ENCODE measurements around the gene SCN4A. TPM values are rescaled to one million over a fixed set of nuclear protein-coding genes. Genes with fewer than 3 reads are reported as not detected.
"Not testable (repeated sequence)": the region's sequence is repeated elsewhere in the genome, so short reads cannot be mapped to it uniquely, and the experiment has no call there.

The SCN4A gene
- polyA plus RNA-seq, 4 donors, result 0.67 to 1.5 (median 1.1) TPM

DNA sequence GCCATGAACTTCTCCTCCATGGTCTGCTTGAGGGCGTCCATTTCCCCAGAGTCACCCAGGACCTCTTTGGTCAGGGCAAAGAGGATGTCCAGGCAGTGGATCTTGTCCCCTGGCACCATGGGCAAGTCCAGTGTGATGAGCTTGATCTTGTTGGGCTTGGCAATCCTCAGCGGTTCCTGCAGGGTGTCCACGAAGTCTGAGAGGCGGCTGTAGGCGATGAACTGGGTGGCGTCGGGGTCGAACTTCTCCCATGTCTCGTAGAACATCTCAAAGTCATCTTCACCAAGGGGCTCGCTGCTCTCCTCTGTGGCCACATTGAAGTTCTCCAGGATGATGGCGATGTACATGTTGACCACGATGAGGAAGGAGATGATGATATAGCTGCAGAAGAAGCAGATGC is 31.6 kb downstream of the SCN4A start:
- no peak for DNase-seq (ENCODE audit: low read depth in 4 of 4, low spot score in 3 of 4)

DNA sequence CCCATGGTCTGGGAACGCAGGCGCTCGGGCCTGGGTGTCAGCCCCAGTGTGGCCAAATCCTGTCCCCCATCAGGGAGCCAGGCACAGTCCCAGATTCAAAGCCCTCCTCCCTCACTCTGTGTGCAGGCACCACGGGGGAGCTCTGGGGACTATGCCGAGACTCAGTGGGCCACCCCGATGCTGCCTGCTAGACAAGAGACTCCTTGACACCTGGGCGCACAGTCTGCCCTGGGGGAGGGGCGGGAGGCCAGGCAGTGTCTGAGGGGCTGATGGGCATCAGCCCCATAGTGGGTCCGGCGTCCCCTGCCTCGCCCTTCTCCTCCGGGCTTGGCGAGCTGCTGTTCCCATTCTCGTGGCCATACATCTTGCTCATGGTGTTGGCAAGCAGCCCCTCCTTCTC is 32.1 kb downstream of the SCN4A start:
- no peak for DNase-seq (ENCODE audit: low read depth in 4 of 4, low spot score in 3 of 4)

DNA sequence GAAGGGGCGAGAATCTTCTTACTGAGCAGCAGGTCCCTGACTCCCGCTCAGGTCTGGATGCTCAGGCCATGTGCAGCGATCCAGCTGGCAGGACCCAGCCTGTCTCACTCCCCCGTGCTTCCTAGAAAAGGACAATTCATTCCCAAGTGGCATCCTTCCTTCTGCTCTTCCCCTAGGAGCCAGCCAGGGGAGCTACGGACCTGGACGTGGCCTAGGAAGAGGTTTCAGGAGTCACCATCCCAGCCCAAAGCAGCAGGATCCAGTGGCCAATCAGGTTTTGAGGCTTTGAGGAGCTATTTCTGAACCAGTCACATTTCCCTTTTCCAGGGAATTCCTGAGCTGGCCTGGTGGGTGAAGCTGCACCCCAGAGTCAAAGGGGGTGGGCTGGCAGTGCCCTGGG is 32.8 kb downstream of the SCN4A start:
- DNase-seq (ENCODE audit: low read depth in 4 of 4, low spot score in 3 of 4), result no peak

DNA sequence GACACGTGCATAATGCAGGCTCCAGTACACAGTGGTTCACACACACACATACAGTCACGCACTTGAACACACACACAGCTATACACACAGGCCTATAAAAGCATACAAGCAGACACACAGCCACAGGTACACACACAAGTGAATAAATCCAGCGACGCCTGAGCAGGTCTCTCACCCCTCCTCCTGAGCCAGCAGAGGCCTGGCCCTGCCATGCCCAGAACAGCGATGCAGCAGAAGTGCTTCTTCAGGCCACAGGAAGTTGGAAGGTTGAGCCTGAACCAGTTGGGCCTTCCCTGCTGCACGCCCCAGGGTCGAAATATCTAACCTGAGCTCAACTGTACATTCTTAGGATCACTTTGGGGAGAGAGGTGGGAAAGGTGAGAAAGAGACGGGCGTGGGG is 33.3 kb downstream of the SCN4A start:
- DNase-seq (ENCODE audit: low read depth in 4 of 4, low spot score in 3 of 4), result no peak

DNA sequence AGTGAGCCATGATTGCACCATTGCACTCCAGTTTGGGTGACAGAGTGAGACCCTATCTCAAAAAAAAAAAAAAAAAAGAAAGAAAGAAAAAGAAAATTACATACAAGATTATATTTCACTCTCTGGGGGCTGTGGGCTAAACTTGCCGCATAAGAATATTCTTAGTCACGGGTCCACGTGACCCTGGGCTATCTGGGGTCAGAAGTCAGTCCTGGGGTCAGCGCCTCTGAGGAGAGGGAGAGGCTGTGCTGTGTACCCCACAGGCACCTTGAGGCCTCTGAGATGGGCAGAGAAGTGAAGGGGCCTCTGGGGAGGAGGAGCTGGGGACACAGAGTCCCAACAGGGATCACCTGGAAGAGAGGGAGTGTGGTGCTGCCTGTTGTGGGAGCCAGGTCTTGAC is 34.8 kb downstream of the SCN4A start:
- DNase-seq (ENCODE audit: low read depth in 4 of 4, low spot score in 3 of 4), result no peak

DNA sequence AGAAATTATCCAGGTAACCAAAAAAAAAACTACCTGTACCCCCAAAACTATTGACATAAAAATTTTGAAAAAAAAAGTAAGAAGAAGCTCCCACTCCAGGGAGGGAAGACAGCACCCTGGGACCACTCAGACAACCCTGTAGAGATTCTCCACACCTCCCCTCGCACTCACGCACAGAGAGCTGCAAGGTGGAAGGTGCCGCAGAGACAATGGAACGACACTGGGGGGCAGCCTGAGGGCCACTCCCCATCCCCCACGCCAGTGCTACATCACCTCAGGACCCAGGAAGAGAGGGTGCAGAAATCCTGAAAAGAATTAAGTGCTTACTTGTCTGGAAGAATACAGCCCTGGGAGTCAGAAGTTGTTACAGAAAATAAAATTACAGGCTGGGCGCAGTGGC is 35.4 kb downstream of the SCN4A start:
- no peak for DNase-seq (ENCODE audit: low read depth in 4 of 4, low spot score in 3 of 4)

DNA sequence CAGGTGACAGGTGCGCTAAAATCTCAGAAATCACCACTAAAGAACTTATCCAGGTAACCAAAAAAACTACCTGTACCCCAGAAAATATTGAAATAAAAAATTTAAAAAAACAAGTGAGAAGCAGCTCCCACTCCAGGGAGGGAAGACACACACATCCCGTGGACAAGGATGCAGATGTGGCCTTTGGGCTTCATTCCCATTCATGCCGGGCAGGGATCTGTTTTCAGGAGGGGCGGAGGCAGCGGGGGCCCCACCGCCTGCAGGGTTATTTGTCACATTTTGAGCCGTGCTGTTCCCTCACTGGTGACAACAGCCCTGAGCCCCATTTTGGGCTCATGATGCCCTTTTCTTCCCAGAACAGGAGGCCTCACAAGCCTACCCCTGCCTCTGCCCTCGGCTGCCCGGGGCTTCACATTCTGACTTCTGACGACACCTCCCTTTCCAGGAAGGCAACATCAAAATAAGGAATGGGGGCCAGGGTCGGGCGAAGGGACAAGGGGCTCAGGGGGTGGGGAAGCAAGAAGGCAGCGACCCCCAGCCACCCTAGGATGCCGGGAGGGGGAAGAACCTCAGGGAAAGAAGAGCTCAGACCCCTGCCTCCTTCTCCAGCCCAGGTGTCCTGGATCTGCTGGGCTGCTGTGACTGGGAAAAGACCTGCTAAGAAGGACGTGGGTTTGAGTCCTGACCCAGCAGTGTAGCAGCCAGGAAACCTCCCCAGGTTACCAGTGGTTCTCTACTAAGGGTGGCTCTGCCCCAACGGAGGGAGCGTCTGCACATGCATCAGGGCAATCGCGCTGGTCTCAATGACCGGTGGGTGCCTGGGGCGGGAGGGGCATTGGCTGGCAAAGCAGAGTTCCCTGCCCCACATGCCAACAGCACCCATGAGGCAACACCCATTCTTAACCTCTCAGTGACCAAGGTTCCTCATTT is 38.3 kb downstream of the SCN4A start:
- DNase-seq (ENCODE audit: low read depth in 4 of 4, low spot score in 3 of 4), result no peak

DNA sequence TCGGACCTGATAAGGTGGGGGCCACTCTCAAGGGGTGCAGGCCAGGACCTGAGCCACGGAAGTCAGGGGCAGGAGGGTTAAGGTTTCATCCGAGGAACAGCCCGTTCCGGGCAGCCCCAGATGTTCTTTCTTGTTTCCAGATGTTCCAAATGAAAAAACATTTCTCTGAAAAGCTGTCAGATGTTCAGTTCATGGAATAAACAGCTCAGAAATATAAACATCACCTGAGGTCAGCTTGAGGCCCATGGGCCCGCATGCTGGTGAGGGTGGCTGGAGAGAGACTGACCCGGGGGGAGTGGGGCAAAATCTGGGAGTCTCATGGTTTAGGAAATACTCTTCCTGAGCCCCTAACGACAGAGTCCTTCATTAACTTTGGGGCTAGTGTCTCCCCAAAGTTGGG is 39.1 kb downstream of the SCN4A start:
- no peak for DNase-seq (ENCODE audit: low read depth in 4 of 4, low spot score in 3 of 4)

DNA sequence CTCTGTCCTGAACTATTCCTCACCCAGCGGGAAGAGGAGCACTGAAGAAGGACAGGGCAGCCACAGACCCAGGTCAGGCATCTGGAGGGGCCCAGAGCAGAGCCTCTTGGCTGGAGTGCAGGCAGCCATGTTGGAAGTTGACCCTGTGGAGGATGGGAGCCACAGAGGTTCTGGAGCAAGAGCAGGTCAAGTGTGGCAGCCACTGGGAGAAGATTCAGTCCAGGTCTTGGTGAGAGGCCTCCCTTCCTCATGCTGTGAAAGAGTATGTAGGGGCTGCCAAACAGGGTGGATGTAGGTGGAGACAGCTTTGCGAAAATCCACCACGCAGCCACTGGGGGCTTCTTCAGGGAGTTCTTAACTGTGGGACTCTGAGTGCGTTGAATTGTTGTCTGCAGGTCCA is 40.0 kb downstream of the SCN4A start:
- DNase-seq (ENCODE audit: low read depth in 4 of 4, low spot score in 3 of 4), result no peak

DNA sequence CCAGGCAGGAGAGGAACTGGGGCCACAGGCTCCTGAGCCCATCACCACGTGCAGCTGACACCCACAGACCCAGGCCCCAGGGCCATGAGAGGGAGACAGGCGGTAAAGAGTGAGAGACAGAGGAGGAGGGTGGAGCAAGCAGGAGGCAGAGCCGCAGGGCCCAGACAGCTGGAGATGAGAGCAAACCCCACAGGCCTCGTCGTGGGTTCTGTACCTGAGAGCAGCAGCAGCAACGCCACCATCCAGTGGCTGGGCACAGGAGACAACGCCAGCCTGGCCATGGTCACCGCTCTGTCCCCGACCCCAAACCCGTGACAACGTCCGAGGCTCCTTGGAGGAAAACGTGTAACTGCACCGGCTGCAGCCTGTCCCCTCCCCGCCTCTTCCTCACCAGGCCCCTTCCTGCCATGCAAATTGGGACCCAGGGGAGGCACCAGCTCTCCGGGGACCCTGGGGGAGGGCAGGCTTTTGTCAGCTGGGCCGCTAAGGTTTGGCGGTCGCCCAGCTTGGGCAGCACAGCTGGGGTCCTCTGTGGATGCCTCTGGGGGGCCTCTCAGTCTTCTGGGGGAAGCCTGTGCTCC is 40.6 kb downstream of the SCN4A start, which contains the start of gene CD79B:
Gene CD79B (minus strand): TSS at position 351 of the 581 bp plus-strand sequence. CDS start 70 bp downstream, at position 281.
- no peak for DNase-seq (ENCODE audit: low read depth in 4 of 4, low spot score in 3 of 4)

DNA sequence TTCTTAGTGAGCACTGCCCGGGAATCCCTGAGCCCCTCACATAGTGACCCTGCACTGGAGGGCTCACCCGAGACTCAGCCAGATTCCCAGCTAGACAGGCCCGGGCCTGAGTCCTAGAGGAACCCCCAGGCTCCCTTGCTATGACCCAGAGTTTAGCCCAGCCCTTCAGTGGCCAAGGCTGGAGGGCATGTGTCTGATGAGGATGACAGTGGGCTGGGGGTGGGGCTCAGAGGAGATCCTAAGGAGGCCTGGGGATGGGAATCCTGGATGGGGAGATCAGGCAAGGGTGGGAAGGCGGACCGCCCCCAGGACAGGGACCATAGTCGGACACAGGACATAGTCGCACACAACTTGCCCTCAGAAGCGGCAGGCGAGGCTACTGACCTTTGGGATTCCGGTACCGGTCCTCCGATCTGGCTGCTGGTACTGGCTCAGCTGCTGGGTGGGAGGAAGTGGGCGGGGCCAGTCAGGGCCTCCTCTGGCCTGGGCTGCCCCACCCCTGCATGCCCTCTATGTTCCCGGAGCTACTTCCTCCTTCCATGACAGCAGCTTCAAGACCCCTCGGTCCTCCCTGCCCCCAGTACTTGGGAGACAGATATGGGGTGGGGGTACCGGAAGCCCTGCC is 41.7 kb downstream of the SCN4A start:
- no peak for DNase-seq (ENCODE audit: low read depth in 4 of 4, low spot score in 3 of 4)

DNA sequence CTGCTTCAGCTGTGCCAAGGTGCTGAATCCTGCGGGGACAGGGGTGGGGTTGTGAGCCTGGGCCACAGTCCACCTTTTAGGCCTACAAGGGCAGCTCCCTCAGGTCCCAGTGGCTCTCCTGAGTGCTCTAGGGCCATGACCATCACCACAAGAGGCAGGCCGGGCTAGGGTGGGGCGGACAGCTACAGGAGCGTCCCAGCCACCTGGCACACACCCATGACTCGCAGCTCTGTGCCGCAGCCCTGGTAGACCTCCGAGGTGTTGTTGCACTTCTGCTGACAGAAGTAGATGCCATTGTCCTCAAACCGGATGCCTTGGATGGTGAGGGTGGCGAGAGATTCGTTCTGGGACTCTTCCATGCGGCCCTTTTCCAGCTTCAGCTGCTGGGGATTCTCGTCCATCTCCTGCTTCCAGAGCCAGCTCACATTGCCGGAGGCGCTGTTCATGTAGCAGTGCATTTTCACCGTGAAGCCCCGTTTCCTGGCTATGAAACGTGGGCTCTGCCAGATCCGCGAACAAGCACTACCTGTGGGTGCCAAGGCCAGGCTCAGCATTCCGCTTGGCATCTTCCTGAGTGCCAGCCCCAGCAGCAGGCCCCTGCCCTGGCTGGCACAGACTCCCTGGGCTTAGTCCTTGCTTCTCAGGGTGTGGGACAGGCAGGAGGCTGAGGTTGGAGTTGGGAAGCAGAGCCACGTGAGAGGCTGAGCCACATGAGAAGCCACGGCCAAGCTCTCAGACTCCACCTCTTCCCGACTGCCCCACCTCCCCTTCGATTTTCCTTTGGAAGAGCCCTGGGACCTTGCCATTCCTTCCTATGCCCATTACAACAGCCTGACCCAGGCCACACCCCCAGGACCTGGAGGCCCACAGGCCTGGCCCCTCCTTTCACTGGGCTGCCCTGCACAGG is 42.6 kb downstream of the SCN4A start:
- DNase-seq (ENCODE audit: low read depth in 4 of 4, low spot score in 3 of 4), result no peak

DNA sequence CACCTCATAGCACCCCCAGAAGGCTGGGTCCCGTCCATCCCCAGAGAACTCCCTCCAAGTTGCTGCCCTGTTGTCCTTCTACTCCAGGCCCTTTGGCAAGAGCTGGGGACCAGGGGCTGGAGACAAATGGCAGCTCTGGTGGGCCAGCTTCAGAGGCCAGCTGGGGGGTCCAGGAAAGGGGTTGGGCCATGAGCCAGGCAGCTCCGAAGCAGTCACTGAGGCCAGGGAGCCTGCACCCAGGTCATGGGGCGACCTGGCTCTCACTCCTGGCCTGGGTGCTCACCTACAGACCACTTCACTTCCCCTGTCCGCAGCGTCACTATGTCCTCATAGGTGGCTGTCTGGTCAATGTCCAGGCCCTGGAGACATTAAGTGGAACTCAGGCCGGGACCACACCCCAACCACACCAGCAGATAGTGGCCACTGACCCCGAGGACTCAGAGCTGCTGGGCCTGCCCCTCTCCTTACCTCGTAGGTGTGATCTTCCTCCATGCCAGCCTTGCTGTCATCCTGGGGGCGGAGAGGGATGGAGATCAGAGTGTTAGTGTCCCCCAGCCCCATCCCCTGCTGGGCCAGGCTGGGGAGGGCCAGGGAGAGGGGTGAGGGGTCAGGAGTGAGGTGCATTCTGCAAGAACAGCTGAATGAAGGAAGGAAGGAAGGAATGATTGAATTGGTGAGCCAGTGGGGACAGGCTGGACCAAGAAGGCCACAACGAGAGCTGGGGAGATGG is 43.6 kb downstream of the SCN4A start:
- DNase-seq (ENCODE audit: low read depth in 4 of 4, low spot score in 3 of 4), result no peak

DNA sequence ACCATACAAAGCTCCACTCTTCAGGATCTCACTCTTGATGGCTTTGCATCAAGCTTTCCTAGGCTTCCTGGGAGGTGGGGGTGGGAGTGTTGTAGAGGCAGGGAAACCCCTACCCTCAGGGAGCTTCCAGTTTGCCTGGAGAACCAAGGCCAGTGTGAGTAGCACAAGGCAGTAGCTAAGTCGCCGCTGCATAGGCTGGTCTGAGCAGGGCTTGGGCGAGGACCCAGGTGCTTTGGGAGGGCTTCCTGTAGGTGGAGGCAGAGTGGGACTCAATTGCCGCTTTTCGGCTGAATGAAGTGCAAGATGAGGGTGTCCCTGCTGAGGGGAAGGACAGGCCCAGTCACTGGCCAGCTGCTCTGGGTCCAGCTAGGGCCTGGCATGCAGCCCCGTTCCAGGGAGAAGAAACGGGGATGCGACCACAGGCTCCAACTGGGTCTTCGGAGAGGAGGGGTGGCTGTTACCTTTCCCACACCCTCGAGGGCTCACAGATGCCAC is 44.5 kb downstream of the SCN4A start:
- no peak for DNase-seq (ENCODE audit: low read depth in 4 of 4, low spot score in 3 of 4)

DNA sequence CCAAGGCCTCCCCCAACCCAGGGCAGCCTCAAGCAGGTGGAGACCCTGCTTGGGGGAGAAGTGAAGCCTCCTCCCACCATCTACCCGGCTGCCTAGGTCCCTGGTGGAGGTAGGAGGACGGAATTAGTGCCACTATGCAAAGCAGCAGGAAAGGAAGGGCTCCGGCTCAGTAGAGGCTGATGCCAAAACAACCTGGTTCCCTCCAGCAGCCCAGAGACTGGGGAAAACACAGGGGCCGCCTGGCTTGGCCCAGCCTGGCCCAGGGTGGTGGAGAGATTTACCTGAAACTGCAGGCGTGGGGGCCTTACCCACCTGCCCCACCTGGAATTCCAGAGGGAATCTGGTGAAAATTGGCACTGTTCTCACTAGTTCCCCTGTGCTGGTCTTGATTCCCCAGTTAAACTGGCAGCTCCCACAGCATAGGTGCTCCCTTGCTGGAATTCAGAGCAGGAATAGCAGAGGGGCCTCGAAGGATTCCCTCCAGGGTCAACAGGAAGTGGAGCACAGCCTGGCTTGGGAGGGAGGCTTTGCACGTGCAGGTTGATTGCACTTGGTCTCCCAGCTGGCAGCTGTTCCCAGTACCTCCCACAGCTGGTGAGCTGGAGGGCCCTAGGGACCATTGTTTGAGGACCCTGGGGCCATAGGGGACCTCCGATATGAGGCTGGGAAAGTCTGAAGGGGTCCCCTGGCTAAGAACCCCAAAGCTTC is 45.1 kb downstream of the SCN4A start:
- DNase-seq (ENCODE audit: low read depth in 4 of 4, low spot score in 3 of 4), result no peak

DNA sequence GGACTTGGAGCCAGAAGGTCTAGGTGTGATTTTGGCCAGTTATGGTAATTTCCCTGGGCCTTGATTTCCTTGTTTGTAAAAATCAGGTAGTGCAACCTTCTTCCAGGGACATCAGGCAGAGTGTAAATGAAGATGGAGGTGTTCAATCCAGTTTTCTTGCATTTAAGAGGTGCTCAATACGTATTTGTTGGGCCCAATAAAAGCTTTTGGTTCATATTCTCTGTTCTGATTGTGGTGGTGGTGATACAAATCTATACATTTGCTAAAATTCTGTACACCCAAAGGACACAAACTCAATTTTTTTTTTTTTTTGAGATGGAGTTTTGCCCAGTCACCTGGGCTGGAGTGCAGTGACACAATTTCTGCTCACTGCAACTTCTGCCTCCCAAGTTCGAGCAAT is 46.6 kb downstream of the SCN4A start:
- no peak for DNase-seq (ENCODE audit: low read depth in 4 of 4, low spot score in 3 of 4)

DNA sequence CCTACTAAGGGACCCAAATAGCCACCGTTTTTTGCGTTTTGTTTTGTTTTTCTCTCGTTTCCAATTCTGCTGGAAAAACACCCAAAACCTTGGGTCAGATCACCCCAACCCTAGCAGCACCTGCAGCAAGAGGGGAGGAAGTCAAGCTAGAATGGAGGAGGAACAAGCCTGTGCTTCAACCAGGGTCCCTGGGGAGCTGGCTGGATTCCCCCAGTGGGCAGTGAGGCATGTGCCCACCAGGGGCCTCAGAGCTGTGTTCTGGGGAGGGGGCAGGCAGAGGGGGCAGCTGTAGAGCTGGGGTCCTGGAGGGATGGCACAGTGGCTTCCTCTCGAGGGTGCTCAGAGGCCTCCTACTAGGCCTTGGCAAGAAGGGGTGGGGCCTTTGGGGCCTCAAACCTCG is 47.1 kb downstream of the SCN4A start:
- DNase-seq (ENCODE audit: low read depth in 4 of 4, low spot score in 3 of 4), result no peak

DNA sequence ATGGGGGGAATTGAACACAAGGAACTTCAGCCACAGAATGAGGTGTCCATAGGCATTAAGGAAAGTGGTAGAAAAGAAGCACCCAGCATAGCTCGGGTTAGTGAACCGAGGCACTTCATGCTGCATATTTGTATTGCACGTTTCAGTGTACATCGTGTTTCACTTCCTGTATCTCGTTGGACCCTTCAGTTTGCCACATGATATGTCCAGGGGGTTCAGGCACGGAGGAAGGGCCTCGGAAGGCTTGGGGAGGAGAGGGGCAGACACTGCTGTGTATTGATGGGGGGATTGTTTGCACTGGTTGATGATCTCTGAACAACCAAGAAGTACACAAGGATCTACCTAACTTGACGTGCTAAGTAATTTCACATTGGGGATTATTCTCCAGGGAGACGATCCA is 50.3 kb downstream of the SCN4A start:
- DNase-seq (ENCODE audit: low read depth in 4 of 4, low spot score in 3 of 4), result not testable (repeated sequence)

DNA sequence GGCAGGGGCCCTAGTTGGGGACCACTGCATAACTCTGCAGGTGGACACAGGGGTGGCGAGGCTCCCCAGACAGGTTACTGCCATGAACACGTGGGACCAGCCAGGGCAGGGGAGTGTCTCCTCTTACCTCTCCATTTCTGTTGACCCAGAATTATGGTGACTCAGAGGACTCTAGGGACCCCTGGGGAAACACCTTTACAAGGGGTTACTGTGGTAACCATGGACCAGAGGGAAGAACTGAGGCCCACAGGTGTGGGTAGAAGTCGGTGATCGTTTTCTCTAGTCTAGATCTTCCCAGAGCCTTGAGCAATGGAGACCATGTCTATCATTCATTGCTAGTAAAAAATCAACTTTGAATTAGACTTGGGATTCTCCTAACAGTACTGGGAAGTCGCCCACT is 51.9 kb downstream of the SCN4A start:
- DNase-seq (ENCODE audit: low read depth in 4 of 4, low spot score in 3 of 4), result not testable (repeated sequence)

Measured in left renal pelvis (tissue), 4 donors.